ENCODE data around the gene OS9. TPM values are rescaled to one million over a fixed set of nuclear protein-coding genes. Genes with fewer than 3 reads are reported as not detected.

OS9 gene
- total and polyA plus RNA-seq, 9 donors = 128 to 387 (median 200) TPM

DNA sequence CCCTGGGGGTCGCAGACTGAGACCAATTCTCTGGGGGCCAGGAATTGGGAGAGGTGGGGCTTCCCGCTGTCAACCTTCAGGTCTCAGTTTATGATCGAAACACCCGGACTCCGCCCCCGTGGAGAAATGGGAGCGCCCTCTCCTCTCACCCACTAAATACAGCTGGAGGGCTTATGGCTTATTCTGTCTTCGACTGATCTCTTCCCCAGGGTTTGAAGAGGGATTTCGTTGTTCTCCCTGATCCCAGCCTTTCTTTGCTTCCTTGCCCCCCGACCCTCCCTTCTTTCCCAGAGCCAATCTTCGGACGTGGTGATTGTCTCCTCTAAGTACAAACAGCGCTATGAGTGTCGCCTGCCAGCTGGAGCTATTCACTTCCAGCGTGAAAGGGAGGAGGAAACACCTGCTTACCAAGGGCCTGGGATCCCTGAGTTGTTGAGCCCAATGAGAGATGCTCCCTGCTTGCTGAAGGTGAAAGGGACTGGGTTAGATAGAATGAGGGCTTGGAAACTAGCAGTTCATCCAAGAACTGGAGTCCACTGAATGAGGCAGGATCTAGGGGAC lies 607 bp downstream of the OS9 start:
- H3K9me3 ChIP-seq = no peaks in the 10 kb centered on the region
- WGBS, 3 donors = 0 to 1% (median 1%) methylated on average over 15 of the region's 15 CpGs
- TF ChIP-seq EP300 (IDR thresholded peaks at IDR 0.05) (no peak), POLR2A (IDR thresholded peaks at IDR 0.05) (no peak)
- TF ChIP-seq, protein P1, sequence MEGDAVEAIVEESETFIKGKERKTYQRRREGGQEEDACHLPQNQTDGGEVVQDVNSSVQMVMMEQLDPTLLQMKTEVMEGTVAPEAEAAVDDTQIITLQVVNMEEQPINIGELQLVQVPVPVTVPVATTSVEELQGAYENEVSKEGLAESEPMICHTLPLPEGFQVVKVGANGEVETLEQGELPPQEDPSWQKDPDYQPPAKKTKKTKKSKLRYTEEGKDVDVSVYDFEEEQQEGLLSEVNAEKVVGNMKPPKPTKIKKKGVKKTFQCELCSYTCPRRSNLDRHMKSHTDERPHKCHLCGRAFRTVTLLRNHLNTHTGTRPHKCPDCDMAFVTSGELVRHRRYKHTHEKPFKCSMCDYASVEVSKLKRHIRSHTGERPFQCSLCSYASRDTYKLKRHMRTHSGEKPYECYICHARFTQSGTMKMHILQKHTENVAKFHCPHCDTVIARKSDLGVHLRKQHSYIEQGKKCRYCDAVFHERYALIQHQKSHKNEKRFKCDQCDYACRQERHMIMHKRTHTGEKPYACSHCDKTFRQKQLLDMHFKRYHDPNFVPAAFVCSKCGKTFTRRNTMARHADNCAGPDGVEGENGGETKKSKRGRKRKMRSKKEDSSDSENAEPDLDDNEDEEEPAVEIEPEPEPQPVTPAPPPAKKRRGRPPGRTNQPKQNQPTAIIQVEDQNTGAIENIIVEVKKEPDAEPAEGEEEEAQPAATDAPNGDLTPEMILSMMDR (IDR thresholded peaks at IDR 0.05) = no peak
- H3K36me3 ChIP-seq = no peaks in the 10 kb centered on the region
- peak in 1 of 5 donors; percentile 30 for DNase-seq
- peak overlapping the region in 1 of 2 donors; percentile 63 for H3K27ac ChIP-seq
- intact Hi-C loops (cut with DNase I) = no loop called here
- no peaks in the 10 kb centered on the region for H3K27me3 ChIP-seq
- H3K4me1 ChIP-seq (ENCODE audit: insufficient read depth) = peaks cover 4% of the 10 kb centered on the region
- peak overlapping the region; percentile 85 for H3K4me3 ChIP-seq

DNA sequence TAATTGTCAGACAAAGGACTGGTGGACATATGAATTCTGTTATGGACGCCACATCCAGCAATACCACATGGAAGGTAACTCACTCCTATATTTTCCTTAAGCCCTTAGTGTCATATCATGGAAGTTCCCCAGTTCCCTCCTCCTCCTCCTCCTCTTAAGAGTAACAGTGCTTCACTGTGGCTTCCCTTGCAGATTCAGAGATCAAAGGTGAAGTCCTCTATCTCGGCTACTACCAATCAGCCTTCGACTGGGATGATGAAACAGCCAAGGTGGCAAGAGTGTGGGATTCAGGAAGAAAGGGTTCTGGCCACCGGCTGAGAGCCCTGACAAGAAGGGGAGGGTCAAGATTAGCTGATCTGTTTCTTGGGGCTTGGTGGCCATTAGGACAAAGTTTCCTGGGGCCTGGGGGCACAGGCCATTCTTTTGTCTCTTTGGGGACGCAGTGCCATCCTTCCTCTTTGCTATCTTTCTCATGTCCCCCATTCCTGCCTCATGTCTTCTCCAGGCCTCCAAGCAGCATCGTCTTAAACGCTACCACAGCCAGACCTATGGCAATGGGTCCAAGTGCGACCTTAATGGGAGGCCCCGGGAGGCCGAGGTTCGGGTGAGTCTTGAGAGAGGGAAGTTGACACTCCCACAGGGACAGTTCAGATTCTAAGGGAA lies 2.0 kb downstream of the OS9 start:
- no peak for TF ChIP-seq EP300 (IDR thresholded peaks at IDR 0.05)
- TF ChIP-seq POLR2A (IDR thresholded peaks at IDR 0.05) = no peak
- TF ChIP-seq, protein P1 (IDR thresholded peaks at IDR 0.05) = no peak
- no peaks in the 10 kb centered on the region for H3K27me3 ChIP-seq
- DNase-seq = no peak
- WGBS, 3 donors = 89 to 95% (median 91%) methylated on average over 11 of the region's 11 CpGs
- H3K9me3 ChIP-seq = no peaks in the 10 kb centered on the region
- intact Hi-C loops (cut with DNase I) = no loop called here
- no peak overlapping the region for H3K27ac ChIP-seq
- no peak overlapping the region for H3K4me3 ChIP-seq
- H3K36me3 ChIP-seq = no peaks in the 10 kb centered on the region
- peaks cover 4% of the 10 kb centered on the region for H3K4me1 ChIP-seq (ENCODE audit: insufficient read depth)

DNA sequence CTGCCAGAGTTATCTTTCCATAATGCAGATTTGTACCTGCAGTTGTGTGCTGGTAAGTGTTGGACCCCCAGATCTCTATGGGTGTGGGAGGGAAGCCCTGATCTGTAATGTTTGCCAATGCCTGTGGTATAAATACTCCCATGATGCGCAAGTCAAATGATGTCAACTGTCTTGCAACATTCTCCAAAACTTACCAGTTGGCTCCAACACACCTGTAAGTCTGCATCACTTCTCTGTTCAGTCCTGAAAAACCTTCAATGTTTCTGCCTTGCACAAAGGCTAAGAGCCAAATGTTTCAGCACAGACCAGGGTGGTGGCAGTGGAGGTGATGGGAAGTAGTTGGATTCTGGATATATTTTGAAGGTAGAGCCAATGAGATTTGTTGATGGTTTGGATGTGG lies 3.1 kb downstream of the OS9 start:
- intact Hi-C loops (cut with DNase I) = no loop called here
- no peak overlapping the region for H3K4me3 ChIP-seq
- WGBS, 3 donors = 98 to 100% (median 100%) methylated on average over 1 of the region's 1 CpG
- TF ChIP-seq, protein P1 (IDR thresholded peaks at IDR 0.05) = no peak
- TF ChIP-seq EP300 (IDR thresholded peaks at IDR 0.05) = no peak
- no peak for TF ChIP-seq POLR2A (IDR thresholded peaks at IDR 0.05)
- no peak for DNase-seq
- H3K9me3 ChIP-seq = no peaks in the 10 kb centered on the region
- H3K27ac ChIP-seq = no peak overlapping the region
- H3K36me3 ChIP-seq = no peaks in the 10 kb centered on the region
- H3K27me3 ChIP-seq = no peaks in the 10 kb centered on the region
- peaks cover 4% of the 10 kb centered on the region for H3K4me1 ChIP-seq (ENCODE audit: insufficient read depth)

DNA sequence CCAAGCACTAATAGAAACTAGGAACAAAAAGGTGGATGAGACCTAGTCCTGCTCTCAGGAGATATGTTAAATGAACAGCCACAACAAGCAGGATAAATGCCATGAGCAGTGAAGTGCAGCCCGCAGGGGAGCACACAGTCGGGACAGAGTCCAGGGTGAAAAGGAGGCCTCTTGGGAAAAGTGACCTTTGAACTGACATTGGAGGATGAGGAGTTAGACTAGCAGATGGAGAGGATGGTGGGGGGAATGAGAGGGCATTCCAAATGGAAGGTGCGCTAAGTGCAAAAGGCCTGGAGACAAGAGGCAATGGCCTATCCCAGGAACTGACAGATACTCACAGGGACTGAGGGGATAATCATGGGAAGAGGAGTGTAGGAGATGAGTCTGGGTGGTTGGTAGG lies 4.5 kb downstream of the OS9 start:
- H3K9me3 ChIP-seq = no peaks in the 10 kb centered on the region
- no peak overlapping the region for H3K4me3 ChIP-seq
- TF ChIP-seq POLR2A (IDR thresholded peaks at IDR 0.05) = no peak
- TF ChIP-seq, protein P1 (IDR thresholded peaks at IDR 0.05) = no peak
- TF ChIP-seq EP300 (IDR thresholded peaks at IDR 0.05) = no peak
- 95 to 96% (median 96%) methylated on average over 3 of the region's 3 CpGs for WGBS, 3 donors
- intact Hi-C loops (cut with DNase I) = no loop called here
- peaks cover 2% of the 10 kb centered on the region for H3K4me1 ChIP-seq (ENCODE audit: insufficient read depth)
- no peak for DNase-seq
- H3K36me3 ChIP-seq = no peaks in the 10 kb centered on the region
- no peaks in the 10 kb centered on the region for H3K27me3 ChIP-seq
- no peak overlapping the region for H3K27ac ChIP-seq
